Endometrial microvascular endothelial cells (primary cell): ENCODE measurements around the gene PLXND1. TPM values are rescaled to one million over a fixed set of nuclear protein-coding genes. Genes with fewer than 3 reads are reported as not detected.

Experiments used
- in situ Hi-C: cut with HindIII; loops from 2 replicates; pipeline ENCODE4 v1.10.0; 2017; ENCODE audit warnings: low sequenced_read_pairs, low pct_unique_long_range_greater_than_20kb; ENCODE audit errors: inconsistent ontology term
- total RNA-seq: library from RNA; depleted of rRNA; stranded (reverse); fragments of >200 nt; gene quantifications from one replicate; pipeline ENCODE4 v1.2.3, GENCODE V29; 2015; ENCODE audit errors: inconsistent ontology term

PLXND1 gene
- total RNA-seq, 1 donor from 2014 or later: 182 TPM

DNA sequence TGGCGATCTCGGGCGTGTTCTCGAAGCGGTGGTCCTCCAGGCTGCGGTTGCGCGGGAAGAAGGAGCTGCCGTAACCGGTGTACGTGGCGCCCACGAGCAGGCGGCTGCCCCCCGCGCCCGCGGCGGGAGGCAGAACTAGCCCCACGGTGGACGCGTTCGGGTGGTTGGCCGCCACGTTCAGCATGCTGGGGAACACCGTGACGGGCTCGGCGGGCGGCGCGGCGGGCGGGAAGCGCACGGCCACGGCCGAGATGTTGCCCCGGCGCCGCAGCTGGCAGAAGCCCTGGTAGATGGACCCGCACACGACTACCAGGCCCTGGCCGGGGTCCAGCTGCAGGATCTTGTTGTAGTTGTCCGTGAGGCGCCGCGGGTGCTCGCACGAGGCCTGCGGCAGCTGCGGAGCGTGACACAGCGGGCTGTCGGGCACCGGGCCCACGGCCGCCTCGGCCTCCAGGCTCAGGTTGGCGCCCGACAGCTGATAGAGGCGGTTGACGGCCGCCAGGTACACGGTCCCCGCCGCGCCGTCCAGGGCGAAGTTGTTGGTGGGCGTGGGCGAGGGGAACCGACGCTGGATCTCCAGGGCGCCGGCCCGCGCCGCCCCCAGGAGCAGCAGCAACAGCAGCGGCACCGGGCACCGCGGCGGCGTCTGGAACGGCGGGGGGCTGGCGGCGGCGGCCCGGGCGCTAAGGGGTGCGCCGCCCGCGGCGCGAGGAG lies 397 bp downstream of the PLXND1 start:
- in situ Hi-C loops: no loop called here

DNA sequence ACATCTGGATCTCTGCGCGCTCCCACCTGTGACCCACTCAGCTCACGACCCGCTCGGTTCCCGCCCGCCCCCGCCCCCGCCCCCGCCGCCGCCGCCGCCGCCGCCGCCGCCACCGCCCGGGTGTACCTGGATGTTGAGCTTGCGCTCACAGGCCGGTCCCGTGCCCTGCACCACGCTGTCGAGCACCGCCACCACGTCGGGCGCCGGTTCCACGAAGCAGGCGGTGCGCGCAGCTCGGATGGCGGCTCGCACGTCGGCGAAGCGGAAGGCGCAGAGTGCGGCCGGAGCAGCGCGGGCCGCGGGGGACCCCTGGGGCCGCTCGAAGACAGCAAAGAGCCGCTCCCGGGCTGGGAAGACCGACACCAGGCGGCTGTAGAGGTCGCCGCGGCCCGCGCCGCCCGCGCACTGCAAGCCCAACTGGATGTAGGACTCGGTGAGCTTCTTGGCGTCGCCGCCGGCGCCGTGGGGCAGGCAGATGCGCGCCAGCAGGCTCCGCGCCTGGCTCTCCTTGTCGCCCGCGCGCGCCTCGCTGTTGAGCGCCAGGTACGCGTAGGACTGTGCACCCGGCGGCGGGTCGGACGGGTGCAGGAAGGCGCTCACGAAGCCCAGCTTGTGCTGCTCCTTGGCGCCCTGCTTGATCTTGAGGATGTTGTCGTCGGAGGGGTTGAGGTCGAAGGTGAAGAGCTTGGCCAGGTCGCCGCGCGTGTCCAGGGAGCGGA lies 1.1 kb downstream of the PLXND1 start:
- in situ Hi-C loops: no loop called here

DNA sequence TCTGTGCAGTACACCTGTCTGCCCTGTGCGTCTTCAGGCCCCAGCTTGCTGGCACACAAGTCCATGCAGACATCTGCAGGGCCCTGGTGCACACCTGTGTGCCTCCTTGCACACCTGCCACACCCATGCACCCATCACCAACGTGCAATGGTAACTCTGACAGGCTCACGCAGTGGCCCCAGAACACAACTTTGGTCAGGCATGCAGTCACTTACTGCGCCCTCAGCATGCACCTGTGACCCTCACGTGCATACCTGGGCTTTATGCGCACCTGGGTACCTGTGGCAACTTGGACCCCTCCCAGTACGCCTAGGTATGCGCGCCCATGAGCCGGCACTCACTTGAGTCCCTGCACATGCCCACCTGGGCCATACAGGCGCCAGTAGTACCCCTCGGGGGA lies 1.7 kb downstream of the PLXND1 start:
- in situ Hi-C loops: no loop called here

DNA sequence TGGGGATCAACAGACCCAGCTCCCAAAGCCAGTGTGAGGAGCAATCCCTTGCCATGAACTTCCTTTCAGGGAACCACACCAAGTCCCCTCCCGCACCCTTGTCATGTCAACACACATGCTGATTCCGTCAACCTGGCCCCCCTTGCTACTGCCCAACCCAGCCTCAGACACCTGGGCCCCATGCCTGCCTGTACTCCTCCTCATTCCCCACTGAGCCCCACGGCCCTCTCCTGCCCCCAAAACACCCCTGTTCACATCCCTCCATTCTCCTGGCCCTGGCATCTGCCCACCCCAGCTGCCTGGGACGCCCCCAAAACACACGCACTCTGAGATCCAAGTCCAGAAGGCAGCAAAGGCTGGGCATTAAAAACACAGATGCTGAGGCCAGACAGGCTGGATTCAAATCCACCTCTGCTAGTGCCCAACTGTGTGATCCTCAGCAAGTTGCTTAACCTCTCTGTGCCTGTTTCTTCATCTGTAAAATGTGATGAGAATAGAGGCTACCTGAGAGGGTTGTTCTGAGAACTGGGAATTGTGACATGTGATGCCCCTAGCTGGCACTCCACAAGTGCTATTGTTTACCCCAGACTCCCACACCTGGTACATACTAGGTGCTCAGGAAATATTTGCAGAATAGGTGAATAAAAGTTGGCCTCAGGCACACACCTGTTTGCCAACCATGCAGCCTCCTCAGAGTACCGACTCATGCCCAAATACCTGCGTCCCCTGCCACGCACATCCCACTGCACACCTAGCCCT lies 2.3 kb downstream of the PLXND1 start:
- in situ Hi-C loops: no loop called here

DNA sequence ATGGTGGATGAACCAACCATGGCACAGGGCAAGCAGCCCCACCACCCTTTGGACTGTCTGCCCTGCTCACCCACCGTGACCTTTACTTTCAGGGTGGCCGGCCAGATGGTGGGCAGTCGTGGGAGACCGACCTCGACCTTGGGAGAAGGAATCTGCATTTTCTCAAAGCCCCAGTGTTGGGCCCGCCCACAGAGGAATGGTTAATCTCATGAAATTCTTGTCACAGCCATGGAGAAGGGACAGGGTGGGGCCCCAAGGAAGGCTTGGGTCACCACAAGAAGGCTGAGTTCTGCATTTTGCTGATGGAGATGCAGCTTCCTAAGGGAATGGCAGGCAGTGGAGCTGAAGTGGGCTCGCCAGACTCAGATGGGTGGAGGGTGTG lies 2.9 kb downstream of the PLXND1 start:
- in situ Hi-C loops: no loop called here

DNA sequence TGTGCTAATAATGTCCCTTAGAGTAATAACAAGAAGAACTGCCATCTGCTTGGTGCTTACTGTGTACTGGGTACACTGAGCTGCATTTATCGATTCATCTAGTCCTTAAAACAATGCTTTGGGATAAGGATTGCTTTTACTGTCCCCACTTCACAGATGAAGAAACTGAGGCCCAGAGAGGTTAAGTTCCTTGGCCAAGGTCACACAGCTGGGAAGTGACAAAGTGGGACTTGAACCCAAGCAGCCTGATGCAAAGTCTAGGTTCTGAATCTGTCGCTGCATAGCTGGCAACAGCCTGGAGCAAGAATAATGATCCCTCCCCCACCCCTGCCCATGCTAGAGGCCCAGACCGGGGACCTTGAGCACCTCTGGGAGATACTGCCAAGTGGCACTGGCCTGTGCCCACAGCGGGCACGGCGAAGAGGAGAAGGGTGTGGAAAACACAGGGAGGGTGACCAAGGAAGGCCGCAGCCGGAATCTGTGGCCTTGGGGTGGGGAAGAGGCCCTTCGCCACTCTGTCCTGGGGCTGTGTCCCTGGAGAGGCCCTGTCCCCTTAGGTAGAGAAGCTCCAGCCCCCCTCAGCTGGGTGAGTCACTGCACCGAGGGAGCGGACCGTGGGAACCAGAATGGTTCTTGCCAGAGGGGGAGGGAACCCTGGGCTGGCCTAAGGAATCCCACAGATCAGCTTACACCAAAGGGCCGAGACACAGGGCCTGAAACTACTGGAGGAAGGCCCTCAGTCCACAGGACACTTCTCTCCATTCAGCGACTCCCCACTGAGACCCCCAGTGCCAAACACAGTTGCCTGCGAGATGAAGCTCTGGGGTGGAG lies 3.5 kb downstream of the PLXND1 start:
- in situ Hi-C loops: no loop called here

DNA sequence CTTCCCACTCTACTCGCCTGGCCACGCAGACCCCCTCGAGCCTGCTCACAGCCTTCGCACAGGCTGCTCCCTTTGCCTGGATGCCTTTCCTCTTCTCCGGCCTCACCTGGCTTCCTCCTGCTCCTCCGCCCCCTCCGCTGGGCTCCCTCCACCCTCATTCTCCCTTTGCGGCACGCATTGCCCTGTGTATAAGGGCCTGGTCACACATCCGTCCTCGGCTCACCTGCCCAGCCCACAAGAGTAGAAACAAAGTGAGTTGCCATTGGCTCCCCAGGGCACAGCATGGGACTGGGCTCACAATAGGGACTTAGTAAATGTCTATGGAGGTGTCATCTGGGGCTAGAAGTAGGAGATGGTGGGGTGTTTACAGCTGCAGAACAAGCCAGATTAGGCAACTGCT lies 4.2 kb downstream of the PLXND1 start:
- in situ Hi-C loops: no loop called here

DNA sequence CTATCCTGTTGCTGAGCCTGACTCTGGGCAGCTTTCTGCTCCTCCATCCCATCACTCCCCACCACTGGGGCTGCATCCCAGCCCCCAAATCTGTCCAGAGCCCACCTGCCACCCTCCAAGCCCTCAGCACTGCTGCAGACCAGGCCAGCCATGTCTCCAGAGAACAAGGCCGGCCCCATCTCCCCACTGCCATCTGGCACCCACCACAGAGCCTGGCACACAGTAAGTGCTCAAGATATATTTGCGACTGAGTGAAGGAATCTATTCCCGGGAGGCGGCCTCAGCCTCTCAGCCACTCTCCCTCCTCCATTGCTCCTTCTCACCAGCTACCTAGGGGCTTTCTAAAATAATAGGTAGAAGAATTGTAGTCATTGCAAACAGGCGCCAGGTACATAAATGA lies 4.8 kb downstream of the PLXND1 start:
- in situ Hi-C loops: no loop called here

DNA sequence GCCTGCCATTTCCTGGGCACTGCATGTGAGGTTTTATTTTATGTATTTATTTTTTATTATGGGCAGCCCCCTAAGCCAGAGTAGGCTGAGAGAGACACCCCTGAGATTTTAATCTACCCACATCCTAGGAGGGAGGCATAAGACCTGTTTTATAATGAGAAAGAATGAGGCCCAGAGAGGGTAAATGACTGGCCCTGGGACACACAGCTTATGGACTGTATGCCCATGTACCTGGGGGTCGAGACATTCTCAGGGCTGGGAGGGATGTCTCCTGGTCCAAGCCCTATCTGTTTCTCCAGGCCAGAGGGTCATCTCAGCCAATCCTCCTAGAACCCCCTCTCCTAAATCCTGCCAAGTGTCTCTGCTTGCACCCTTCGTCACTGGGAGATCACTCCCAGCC lies 6.1 kb downstream of the PLXND1 start:
- in situ Hi-C loops: no loop called here

DNA sequence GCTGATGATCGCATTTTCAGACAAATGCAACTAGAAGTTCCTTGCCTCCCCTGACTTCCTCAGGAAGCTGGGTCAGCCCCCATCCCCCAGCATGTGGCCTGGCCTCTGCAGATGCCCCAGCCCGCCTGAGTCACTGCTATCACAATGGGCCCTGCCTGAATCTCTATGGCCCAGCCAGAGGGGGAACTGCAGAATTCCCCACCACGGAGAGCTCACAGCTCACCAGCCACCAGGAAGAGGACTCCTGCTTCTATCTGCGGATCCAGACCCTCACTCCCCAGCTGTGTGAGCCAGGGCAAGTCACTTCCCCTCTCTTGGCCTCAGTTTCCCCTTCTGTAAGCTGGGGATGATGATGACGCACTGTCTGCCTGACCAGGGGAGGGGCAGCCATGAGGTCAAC lies 6.9 kb downstream of the PLXND1 start:
- in situ Hi-C loops: no loop called here

DNA sequence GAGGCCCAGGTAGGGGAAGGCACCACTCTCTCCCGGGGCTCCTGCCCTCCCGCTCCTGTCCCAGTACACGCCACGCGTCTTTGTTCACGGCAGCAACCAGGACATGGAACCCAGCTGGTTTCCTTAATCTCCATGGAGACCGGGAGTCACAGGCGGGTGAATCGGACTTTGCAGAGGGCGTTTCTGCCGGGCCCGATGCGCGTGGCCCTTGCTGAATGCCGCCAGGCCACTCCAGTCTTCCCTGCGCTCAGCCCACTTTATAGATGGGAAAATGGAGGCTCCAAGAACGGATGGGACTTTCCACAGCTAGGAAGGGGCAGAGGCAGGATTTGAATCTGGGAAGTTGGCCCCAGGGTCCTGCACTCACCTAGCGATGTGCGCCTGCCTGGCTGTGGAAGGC lies 7.4 kb downstream of the PLXND1 start:
- in situ Hi-C loops: no loop called here

DNA sequence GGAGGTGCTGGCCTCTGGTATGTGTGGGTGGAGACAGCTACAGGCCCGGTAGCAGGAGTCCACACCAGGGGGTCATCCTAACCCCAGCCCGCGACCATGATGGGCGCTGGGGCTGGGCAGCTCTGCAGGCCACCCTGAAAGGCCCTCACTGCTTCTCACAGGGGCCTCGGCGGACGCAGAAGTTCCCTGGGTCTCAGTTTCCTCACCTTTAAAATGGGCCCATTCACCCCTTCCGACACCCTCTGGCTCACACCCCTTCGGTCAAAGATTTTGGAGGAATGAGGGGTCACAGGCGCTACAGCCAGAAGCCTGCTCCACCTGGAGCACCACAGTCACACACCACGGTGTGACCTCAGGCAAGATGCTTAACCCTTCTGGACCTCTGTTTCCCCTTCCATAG lies 8.0 kb downstream of the PLXND1 start:
- in situ Hi-C loops: no loop called here

DNA sequence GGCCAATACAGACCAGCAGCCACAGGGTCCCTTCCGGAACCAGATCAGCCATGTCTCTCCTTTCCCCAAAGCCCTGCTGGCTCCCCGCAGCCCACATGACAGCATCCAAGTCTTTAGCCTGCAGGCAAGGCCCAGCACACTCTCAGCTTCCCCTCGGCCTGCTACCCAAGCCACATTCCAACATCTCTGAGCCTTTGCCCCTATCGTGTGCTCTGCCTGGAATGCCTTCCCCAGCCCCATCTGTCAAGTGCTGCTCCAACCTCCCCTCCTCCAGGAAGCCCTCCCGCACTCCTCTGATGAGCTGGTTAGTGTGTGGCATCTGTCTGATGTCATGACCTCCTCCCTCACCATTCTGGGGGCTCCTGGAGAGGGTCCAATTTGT lies 8.5 kb downstream of the PLXND1 start:
- in situ Hi-C loops: no loop called here

DNA sequence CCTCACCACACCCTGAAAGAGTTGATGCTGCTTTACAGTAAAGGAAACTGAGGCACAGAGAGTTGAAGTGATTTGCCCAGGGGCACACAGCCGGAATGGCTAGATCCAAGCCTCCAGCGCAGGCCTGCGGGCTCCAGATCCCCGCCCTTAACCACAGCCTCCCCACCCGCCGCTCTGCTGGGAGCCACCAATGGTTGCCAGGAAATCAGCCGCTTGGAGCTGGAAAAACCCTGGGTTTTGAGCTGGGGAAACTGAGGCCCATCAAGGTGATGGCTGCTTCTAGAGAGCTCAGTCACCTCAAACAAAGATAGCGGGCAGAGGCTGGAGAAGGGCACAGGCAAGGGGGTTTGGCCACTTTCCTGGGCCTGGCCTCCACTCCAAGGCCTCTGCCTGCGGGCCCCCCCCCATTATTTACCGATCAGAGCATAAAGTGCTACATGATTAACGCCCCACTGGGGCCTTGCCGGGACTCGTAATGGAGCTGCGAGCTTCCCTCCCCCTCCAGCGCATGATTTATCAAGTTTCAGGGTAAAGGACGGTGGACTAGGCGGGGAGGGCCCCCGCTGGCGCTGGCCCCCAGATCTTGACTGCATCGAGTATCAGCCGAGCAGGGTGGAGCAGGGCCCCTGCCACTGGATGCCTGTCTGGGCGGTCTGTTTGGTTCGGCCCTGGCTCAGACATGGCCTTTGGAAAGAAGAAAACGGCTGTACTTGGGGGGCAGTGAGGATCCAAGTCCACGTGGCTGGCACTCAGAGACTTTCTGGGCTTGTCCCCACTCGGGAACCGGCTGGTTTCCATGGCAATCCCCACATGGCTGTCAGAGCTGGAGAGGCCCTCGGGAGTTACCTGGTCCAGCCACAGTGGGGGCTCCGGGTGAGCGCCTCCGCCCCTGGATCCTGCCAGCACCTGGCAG lies 9.1 kb downstream of the PLXND1 start:
- in situ Hi-C loops: no loop called here

DNA sequence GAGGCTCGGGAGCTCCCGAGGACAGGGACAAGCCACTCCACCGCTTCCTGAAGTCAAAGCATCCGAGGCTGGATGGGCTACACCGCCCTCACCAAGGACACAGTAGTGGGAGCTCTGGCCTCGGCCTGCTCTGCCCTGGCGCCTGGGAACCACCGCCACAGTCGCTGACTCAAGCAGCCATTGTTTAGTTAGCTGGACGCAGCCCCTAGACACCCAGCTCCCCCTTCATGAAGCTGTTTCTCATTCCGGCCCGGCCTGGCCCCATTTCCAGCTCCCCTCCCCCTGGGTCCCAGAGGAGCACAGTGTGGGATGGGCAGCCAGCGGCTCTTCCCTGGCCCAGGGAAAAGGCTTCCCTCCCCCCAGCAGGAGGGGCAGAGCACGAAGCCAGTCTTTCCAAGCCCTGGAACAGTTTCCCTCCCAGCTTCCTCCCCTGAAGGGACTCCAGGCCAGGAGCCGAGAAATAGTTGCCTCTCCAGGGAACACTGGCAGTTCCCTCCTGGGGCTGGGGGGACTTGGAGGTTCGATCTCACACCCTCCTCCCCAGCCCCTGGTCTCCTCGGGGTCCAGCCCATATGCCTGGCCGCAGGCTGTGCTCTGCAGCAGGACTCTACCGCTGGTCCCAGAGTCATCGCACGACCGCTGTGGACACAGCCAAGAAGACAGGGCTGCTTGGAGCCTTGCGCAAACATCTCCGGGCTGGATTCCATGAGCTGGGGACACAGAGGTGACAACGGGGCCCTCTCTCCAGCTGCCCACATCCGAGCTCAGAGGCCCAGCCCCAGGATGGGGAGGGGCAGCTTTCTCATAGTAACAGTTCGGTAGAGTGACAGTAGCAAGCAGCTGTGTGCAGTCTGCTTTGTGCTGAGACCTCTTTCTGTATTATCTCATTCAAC lies 10.0 kb downstream of the PLXND1 start:
- in situ Hi-C loops: no loop called here

DNA sequence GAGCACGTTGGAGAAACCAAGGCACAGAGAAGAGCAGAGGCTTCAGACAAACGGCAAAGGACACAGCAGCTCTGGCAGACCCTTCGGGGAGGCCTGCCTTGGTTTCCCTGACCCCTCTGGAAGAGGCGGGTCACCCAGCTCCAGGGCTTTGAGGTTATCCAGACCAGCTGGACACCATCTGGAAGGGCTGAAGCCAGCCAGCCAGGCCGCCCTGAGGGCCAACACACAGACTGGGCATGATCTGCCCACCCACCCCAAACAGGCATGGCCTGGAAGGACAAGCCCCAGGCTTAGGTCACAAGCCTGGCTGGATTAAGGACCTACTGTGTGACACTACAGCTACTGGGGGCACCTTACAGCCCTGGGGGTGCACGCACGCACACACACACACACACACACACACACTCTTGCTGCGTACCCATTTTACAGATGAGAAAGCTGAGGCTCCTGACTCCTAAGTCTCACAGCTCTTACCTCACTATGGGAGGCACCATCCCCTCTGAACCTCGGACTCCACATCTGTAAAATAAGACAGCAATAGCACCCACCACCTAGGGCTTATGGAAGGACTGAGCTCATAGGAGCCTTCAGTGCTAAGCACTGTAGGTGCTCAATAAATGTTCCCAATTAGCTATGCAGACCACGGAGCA lies 10.8 kb downstream of the PLXND1 start:
- in situ Hi-C loops: no loop called here

DNA sequence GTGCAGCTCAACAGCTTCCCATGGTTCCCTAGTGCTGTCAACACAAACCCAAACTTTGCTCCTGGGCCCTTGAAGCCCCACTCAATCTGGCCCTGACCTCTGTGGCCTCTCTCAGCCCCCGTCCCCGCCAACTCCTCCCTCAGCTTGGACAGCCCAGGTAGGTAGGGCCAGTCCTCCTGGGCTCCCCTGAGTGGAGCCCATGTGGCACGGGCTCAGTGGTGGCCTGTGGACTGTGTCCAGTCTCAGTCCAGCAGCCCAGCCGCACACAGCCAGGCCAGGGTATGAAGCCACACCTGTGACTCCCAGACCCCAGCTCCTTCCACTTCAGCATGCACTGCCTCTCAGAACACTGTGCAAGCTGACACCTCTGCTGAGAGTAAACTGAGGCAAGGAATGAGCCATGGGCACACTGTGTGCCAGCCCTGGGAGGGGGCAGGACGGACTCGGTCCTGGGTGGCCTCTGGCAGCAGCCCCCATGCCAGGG lies 11.5 kb downstream of the PLXND1 start:
- in situ Hi-C loops: no loop called here
